Measurements from ENCODE around the gene CELA2B.

GRCh38 chr1:15459771-15460707 is 15.9 kb upstream of the CELA2B start:
- no peak for TF ChIP-seq CTCF (IDR thresholded peaks at IDR 0.05)
- no peak for TF ChIP-seq YY1 (IDR thresholded peaks at IDR 0.05; ENCODE audit: low read depth)
- TF ChIP-seq RCOR1 (IDR thresholded peaks at IDR 0.05; ENCODE audit: low read length), result no peak
- TF ChIP-seq, protein P1, sequence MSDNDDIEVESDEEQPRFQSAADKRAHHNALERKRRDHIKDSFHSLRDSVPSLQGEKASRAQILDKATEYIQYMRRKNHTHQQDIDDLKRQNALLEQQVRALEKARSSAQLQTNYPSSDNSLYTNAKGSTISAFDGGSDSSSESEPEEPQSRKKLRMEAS (IDR thresholded peaks at IDR 0.05; ENCODE audit: low read depth), result no peak
- TF ChIP-seq CHD2 (IDR thresholded peaks at IDR 0.05; ENCODE audit: low read length, partially characterized antibody), result no peak
- no peak for TF ChIP-seq RFX5 (IDR thresholded peaks at IDR 0.05; ENCODE audit: low read length)
- TF ChIP-seq EP300 (IDR thresholded peaks at IDR 0.05; ENCODE audit: borderline replicate concordance in 1 of 2, low read depth in 1 of 2, low read length in 1 of 2), result no peak
- no peak for TF ChIP-seq GABPA (IDR thresholded peaks at IDR 0.05; ENCODE audit: low read depth)
- TF ChIP-seq RAD21 (IDR thresholded peaks at IDR 0.05; ENCODE audit: low read length), result no peak
- no peak for TF ChIP-seq TEAD4 (IDR thresholded peaks at IDR 0.05; ENCODE audit: borderline replicate concordance, insufficient read depth)
- TF ChIP-seq USF2 (IDR thresholded peaks at IDR 0.05; ENCODE audit: borderline replicate concordance, low read depth, low read length), result no peak
- no peak for TF ChIP-seq EZH2phosphoT487 (IDR thresholded peaks at IDR 0.05; ENCODE audit: borderline replicate concordance, low read depth)
- TF ChIP-seq ZBTB33 (IDR thresholded peaks at IDR 0.05; ENCODE audit: borderline replicate concordance, low read depth), result no peak
- TF ChIP-seq REST (IDR thresholded peaks at IDR 0.05; ENCODE audit: low read depth, low read length), result no peak

Measured in SK-N-SH (cell line).